Coronary artery (tissue), 2 donors: Measurements from ENCODE around the gene EHD4.

Experiments used
- DNase-seq: peaks from one replicate; pipeline ENCODE4 v3.0.0-alpha.2; 2017; ENCODE audit warnings: low spot score
- H3K27ac ChIP-seq, 2 donors: fragments of 200-600 bp; sonication (generic); one replicate each; pipeline ENCODE4 v1.5.1; 2016 to 2019
- H3K4me3 ChIP-seq: fragments of 200-600 bp; sonication (generic); 2 replicates; pipeline ENCODE4 v1.5.1; 2016; ENCODE audit warnings: mild to moderate bottlenecking, moderate library complexity
- CTCF ChIP-seq: fragments of 200-600 bp; sonication (generic); IDR thresholded peaks from one replicate; pipeline ENCODE4 v1.5.1; 2019; ENCODE audit warnings: antibody characterized with exemption

The EHD4 gene

GRCh38 chr15:41906608-41907007 lies 65.7 kb downstream of the EHD4 start:
- Histone ChIP-seq H3K4me3 (no peak overlapping the region), H3K27ac (peak overlapping the region in 1 of 2 donors; percentile 54)
- no peak for DNase-seq
- TF ChIP-seq CTCF: no peak

- Histone ChIP-seq H3K4me3 (no peak overlapping the region), H3K27ac (no peak overlapping the region)
- DNase-seq: no peak
- TF ChIP-seq CTCF: no peak
Measured at GRCh38 chr15:41905036-41905793, 67.1 kb downstream of the EHD4 start.

- Histone ChIP-seq H3K27ac (no peak overlapping the region), H3K4me3 (no peak overlapping the region)
- TF ChIP-seq CTCF: peak; percentile 55
- DNase-seq: no peak
Measured at GRCh38 chr15:41904541-41905005, 67.8 kb downstream of the EHD4 start.

- DNase-seq: no peak
- Histone ChIP-seq H3K27ac (peak overlapping the region in 1 of 2 donors; percentile 24), H3K4me3 (no peak overlapping the region)
- TF ChIP-seq CTCF: no peak
Measured at GRCh38 chr15:41903782-41904181, 68.6 kb downstream of the EHD4 start.

GRCh38 chr15:41901431-41901830 lies 70.9 kb downstream of the EHD4 start:
- no peak for DNase-seq
- no peak overlapping the region for H3K27ac ChIP-seq

GRCh38 chr15:41900526-41901380 lies 71.6 kb downstream of the EHD4 start:
- TF ChIP-seq CTCF: no peak
- Histone ChIP-seq H3K4me3 (no peak overlapping the region), H3K27ac (no peak overlapping the region)
- no peak for DNase-seq

More at GRCh38 chr15:41901431-41901830, 70.9 kb downstream of the EHD4 start:
- TF ChIP-seq CTCF: no peak
- H3K4me3 ChIP-seq: no peak overlapping the region
